DMS114 treated with DMSO at 0.1 percent for 48 hours (cell line): ENCODE data around the gene SNX10.

Experiments
- DNase-seq: peaks from one replicate; lab custom pipeline; 2025; ENCODE audit not compliant: unreplicated experiment; lab: John Stamatoyannopoulos, UW

The SNX10 gene

GRCh38 chr7:26295586-26295985 is 3.9 kb downstream of the SNX10 start:
- DNase-seq: no peak

DNA sequence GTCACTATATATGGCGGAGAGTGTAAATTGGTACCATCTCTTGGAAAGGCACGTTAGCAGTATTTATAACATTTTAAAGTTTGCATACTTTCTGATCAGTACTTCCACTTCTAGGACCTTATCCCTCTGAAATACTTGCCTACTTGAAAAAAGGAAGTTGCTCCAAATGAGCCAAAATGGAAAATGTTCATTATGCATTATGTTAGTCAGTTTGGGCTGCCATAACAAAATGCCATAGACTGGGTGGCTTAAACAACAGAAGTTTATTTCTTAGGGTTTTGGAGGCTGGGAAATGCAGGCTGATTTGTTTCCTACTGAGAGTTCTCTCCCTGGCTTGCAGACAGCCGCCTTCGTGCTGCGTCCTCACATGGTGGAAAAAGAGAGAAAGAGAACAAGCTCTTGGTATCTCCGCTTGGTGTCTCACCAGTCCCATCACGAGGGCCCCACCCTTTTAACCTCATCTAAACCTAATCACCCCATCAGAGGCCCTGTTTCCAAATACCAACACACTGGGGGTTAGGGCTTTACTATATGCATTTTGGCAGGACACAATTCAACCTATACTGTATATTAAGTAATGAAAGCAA is 6.9 kb downstream of the SNX10 start:
- DNase-seq: no peak

- no peak for DNase-seq
Measured at GRCh38 chr7:26305090-26305868, 13.6 kb downstream of the SNX10 start.

DNA sequence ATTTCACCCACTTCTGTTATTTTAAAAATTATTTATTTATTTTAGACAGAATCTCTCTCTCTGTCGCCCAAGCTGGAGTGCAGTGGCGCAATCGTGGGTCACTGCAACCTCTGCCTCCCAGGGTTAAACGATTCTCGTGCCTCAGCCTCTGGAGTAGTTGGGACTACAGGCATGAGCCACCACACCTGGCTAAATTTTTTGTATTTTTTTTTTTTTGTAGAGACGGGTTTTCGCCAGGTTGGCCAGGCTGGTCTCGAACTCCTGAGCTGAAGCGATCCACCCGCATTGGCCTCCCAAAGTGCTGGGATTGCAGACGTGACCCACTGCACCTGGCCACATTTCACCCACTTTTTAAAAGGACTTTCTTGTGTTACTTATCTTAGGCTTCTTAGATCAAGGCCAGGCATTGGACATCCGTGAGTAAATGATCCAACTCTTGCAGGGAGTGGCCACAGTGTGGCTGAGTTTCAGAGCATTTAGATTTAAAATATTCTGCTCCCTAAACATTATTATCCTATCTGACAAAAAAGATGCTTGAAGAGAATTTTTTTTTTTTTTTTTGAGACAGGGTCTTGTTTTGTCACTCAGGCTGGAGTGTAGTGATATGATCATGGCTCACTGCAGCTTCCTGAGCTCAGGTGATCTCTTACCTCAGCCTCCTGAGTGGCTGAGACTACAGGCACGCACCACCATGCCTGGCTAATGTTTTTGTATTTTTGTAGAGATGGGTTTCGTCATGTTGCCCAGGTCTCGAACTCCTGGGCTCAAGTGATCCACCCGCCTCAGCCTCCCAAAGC is 14.4 kb downstream of the SNX10 start:
- DNase-seq: no peak

DNA sequence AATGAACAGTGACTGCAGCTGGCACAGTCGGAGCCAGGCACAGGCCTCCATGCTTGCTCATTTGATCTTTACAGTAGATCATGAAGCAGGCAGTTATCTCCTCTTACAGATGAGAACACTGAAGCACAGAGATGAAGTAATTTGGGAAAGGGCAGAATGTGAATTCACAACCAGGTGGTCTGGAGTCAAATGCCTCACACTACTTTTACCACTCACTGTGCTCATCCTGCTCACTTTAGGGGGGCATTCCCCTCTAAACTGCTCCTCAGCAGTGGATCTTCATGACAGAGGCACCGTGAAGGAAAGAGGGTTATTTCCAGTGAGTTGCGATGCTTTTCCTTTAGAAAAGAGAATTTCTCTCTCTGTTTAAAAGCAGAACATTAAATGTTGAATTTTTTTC is 15.1 kb downstream of the SNX10 start:
- no peak for DNase-seq

GRCh38 chr7:26307226-26307625 is 15.6 kb downstream of the SNX10 start:
- no peak for DNase-seq

- no peak for DNase-seq
Measured at GRCh38 chr7:26307791-26308190, 16.1 kb downstream of the SNX10 start.

DNA sequence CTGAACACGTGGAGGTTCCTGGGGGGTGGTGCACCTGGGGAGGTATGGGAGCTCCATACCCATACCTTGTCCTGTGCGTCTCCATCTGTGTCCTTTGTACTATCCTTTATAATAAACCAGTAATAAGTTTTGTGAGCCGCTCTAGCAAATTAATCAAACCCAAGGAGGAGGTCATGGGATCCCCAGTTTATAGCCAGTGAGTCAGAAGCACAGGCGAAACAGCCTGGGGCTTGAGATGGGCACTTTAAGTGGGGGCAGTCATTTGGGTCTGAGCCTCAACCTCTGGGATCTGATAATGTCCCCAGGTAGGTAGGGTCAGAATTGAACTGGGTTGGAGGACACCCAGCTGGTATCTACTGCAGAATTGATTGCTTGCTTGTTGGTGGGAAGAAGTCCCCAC is 16.9 kb downstream of the SNX10 start:
- DNase-seq: no peak

- no peak for DNase-seq
Measured at GRCh38 chr7:26309089-26309488, 17.4 kb downstream of the SNX10 start.

- no peak for DNase-seq
Measured at GRCh38 chr7:26311798-26312197, 20.1 kb downstream of the SNX10 start.

- no peak for DNase-seq
Measured at GRCh38 chr7:26317211-26317610, 25.5 kb downstream of the SNX10 start.

GRCh38 chr7:26318921-26319320 is 27.3 kb downstream of the SNX10 start:
- no peak for DNase-seq

DNA sequence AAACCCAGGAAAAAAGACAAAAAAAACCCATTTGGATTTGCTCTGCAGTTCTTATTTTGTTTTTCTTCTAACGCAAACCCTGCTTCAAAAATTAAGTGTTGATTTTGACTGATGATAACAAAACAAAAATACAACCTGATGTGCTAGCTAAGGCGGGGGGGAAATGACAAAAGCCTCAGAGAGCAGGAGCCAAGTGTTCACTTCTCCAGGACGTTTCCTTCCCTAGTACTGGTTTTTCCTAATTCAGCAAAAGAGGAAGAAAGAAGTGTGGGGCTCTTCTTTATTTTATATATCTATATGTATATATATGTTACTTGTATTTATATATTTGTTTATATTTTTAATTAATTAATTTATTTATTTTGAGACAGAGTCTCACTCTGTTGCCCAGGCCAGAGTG is 28.0 kb downstream of the SNX10 start:
- DNase-seq: no peak

DNA sequence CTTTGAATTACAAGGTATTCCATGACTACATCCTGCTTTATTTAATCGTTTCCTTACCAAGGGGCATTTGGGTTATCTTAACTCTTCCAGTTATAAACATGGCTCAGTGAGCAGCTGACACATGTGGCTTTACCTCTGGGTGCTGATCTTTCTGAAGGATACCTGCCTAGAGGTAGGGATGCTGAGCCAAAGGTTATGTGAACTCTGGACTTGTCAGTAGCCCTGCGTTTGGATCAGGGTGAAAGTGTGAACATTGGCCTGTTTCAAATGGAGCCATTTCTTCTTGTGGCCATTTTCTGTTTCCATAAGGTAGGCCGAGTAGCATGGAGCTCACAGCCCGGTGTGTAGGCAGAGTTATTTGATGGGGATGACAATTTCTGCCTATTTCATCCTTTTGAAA is 29.2 kb downstream of the SNX10 start:
- no peak for DNase-seq

DNA sequence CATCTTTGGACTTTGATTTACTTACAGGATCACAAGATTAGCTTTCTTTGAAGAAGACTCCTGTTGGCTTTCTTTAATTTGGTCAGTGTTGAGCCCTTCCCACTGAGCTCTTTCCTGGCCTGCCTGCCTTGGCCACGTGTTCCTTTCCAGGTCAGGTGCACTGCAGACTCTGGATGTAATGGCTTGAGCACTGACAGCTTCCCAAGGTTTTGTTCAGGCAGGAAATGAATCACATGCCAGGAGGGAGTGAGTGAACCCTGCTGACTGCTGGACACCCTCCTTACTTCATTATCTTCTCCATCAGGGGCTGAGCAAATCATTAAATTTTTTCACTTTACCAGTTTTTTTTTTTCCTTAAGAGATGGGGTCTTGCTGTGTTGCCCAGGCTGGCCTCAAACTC is 29.8 kb downstream of the SNX10 start:
- no peak for DNase-seq

DNA sequence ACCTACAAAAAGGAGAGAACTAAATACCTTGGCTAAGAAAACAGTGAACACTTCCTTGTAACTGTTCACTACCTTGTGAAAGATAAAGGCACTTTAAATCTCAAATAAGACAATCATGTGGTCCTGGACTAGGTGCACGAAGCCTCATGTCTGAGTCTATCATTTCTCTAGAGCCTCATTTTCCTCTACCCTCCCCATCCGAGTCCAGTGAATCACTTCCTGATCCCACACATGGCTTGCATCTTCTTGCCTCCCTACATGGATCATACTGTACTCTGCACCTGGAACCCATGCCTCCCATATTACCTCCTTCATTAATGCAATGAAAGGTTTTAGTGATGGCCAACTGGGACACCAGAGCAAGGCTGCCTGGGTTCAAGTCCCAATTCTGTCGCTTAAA is 34.5 kb downstream of the SNX10 start:
- DNase-seq: no peak

GRCh38 chr7:26328498-26329390 is 37.1 kb downstream of the SNX10 start:
- no peak for DNase-seq

GRCh38 chr7:26329520-26330255 is 38.0 kb downstream of the SNX10 start:
- DNase-seq: no peak

- DNase-seq: no peak
Measured at GRCh38 chr7:26331113-26331512, 39.5 kb downstream of the SNX10 start.

DNA sequence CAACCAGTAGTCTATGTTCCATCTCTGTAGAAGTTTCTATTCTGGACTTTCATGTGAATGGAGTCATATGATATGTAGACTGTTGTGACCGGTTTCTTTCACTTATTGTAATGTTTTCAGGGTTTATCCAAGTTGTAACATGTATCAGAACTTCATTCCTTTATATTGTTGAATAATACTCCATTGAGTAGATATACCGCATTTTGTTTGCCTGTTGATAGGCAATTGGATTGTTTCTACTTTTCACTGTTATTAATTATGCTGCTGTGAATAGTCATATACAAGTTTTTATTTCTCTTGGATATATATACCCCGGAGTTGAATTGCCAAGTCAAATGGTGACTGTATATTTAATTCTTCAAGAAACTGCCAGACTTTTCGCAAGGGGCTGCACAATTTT is 40.1 kb downstream of the SNX10 start:
- no peak for DNase-seq
